ENCODE results near the gene CUEDC1.

DNA sequence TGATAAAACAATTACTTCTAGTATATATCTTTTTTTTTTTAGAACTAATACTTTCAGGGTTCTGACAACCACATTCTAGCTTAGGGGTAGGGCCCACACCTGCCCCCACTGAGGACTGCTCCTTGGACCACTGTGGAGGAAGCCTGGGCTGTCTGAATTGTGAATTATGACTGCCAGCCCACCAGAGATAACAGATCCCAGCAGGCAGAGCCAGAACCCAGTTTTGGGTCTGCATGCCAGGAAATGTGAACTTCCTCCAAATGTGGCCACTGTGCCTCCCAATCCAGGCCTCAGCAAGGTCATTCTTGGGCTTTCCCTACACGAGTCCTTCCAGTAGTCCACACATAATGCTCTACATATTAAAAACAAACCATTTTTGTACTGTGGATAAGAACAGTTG, 16.9 kb upstream of the CUEDC1 start:
- TF ChIP-seq CTCF (IDR thresholded peaks at IDR 0.05; ENCODE audit: poor library complexity) (no peak), EZH2phosphoT487 (IDR thresholded peaks at IDR 0.05; ENCODE audit: low read depth, severe bottlenecking, unreplicated experiment) (no peak), EZH2 (IDR thresholded peaks at IDR 0.05; ENCODE audit: borderline replicate concordance) (no peak)

Data from hepatocyte (in vitro differentiated cells).